HG03571 (cell line): ENCODE data around the gene TAP2.

Source experiments
- ATAC-seq: cut with Tn5 transposase; IDR thresholded peaks from one replicate; pipeline ENCODE4 v1.9.1; 2021; ENCODE audit not compliant: unreplicated experiment

Gene TAP2

GRCh38 chr6:32854376-32855178 lies 16.0 kb upstream of the TAP2 start:
- peak; percentile 20 for ATAC-seq

- ATAC-seq: peak; percentile 67
Observed at GRCh38 chr6:32853541-32854375, 15.2 kb upstream of the TAP2 start, which contains the start of the genes PSMB9 and TAP1. TSS of gene PSMB9 (plus strand) at chr6:32854192. CDS start at chr6:32854230, 38 bp downstream. TSS of gene TAP1 (minus strand) at chr6:32853704. CDS start at chr6:32853636, 68 bp downstream.

GRCh38 chr6:32852844-32853540 lies 14.5 kb upstream of the TAP2 start:
- peak; percentile 14 for ATAC-seq

GRCh38 chr6:32852018-32852843 lies 13.7 kb upstream of the TAP2 start:
- no peak for ATAC-seq

- ATAC-seq: no peak
Observed at GRCh38 chr6:32851025-32851424, 12.5 kb upstream of the TAP2 start.

- ATAC-seq: no peak
Observed at GRCh38 chr6:32849126-32849525, 10.6 kb upstream of the TAP2 start.

- no peak for ATAC-seq
Observed at GRCh38 chr6:32847795-32848194, 9.3 kb upstream of the TAP2 start.

- ATAC-seq: no peak
Observed at GRCh38 chr6:32847004-32847403, 8.5 kb upstream of the TAP2 start.

GRCh38 chr6:32845384-32845884 lies 6.9 kb upstream of the TAP2 start:
- no peak for ATAC-seq

GRCh38 chr6:32844839-32845383 lies 6.4 kb upstream of the TAP2 start:
- ATAC-seq: no peak

- ATAC-seq: peak; percentile 57
Observed at GRCh38 chr6:32843979-32844838, 5.7 kb upstream of the TAP2 start, which contains the start of gene PSMB8. TSS of gene PSMB8 (minus strand) at chr6:32844047. CDS start at chr6:32843996, 51 bp downstream.

GRCh38 chr6:32843331-32843978 lies 4.9 kb upstream of the TAP2 start:
- no peak for ATAC-seq

- no peak for ATAC-seq
Observed at GRCh38 chr6:32842690-32843089, 4.2 kb upstream of the TAP2 start.

- no peak for ATAC-seq
Observed at GRCh38 chr6:32842021-32842650, 3.6 kb upstream of the TAP2 start.

GRCh38 chr6:32840604-32841246 lies 2.2 kb upstream of the TAP2 start:
- ATAC-seq: no peak

- ATAC-seq: no peak
Observed at GRCh38 chr6:32839356-32839755, 817 bp upstream of the TAP2 start.

GRCh38 chr6:32837651-32838113 lies 857 bp downstream of the TAP2 start:
- ATAC-seq: no peak
